MV-4-11 (cell line): ENCODE data around the gene TNFSF4.

ENCODE experiments used
- DNase-seq: peaks from one replicate; lab custom pipeline; 2025; lab: John Stamatoyannopoulos, UW

The TNFSF4 gene

DNA sequence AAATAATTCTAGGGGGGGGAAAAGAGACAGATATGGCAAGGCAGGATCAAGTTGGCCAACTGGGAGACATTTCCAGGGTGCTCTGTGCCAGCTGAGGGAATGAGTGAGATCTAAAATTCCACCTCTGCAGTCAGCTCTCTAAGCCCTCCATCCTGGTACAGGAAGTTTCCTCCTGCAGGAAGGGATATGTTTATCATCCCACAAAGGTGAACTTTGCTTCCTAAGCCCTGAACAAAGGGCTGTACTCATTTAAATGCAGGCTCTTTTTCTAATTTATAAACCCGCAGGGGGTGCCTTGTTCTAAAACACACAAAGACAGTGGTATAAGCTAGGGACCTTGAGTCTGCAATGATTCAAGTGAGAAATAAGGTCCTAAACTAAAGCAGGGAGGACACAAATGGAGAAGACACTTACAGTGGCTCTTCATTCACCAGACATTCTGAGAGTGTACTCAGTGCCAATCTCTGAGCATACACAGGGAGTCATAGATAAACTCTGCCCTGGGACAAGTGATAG lies 3.6 kb upstream of the TNFSF4 start:
- no peak for DNase-seq

DNA sequence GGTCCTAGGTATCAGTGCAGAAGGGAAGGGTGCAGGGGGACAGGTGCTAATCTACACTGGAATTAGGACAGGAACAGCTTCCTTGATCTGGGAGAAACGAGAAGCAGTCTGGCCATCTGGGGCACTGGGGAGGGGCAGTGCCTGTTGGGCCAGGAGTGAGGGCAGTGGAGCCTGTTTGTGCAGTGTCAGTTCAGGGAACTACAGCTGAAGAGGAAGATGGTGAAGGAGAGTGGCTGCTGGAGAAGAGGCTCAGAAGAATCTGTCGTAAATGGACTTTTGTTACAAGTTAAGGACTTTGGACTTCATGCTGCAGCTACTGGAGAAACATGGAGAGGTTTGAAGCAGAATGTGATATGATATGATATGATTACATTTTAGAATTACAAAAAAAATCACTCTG lies 3.2 kb upstream of the TNFSF4 start:
- no peak for DNase-seq

DNA sequence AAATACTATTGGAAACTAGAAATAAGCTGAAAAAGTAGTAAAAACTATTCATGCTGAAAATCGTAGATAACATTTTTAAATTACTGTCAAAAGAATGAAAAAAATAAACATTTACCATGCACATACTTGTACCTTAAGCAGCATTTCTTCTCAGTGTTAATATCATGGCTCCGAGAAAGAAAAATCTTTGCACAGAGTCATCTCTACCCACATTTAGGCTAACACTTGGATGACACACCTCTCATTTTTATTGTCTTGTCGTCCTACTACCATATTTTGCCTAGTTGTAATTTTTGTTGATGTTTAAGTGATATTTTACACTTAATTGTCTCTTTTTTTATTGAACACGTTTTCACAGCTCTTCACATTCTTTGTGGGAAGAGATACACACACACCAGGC lies 1.7 kb upstream of the TNFSF4 start:
- DNase-seq, result no peak

DNA sequence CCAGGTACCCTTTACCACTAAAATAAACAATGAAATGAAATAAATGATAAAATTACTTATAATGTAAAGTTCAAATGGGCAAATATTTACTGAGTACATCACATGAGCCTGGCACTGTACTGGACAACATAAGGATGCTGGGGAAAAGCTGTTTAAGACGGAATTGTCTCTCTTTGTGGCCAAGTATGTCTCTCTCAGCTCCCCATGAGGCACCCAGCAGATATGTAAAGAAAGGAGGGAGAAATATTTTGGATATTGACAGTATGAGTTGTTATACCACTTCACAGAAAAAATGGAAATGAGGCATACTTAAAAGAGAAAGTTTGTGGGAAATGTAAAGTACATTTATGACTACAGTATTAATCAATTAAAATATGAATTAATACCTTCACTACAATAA lies 1.0 kb upstream of the TNFSF4 start:
- DNase-seq, result no peak

DNA sequence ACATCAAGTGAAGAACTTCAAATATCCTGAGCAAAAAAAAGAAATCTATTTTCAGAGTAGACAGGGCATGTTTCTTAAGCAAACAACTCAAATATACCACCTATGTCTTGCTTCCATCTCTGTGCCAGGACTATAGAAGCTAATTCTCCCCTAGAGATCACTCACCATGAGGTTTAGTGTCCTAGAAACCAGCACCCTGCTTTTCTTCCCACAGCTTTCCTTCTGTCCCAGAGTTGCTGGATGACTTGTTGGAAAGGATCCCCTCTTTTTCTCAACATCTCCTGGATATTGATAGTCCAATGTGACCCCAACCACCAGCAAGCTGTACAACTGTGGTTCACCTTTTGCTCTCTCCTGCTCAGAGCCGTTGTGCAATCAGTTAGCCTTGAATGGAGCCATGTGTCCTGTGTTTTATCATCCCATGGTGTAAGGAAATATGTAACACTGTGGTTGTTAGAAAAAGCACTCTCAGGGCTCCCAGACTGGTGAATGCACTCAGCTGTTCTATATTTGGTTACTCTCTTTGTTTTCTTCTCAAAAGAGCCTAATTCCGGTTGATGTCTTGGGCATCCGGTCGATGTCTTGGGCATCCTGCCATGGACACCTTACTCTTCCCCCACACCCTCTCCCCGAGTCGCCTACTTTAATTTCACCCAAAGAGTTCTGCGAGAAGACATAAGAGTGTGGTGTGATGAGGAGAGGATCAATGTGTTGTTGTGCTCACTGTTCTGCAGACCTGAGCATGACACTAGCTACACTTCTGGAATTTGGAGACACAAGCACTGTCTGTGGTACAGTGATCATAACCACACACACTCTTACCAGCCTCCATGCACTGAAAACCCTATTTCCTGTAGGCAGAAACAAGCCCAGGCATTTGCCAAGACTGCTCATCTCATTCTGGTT lies 1.7 kb downstream of the TNFSF4 start:
- peak; percentile 58 for DNase-seq

DNA sequence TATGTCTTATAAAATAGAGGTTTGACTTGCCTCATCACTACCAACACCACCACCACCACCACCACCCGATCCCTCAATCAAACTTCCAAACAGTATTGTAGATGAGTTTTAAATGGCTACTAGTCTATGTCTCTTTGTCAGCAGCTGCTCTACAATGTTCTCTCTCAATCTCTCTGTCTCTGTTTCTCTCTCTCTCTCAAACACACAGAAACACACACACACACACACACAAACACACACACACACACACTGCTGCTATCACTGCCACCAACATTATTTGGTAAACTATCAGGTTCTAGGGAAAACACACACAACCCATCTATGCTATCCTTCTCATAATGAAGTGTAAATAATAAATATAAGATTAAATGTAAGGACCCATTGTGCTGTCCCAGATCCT lies 2.4 kb downstream of the TNFSF4 start:
- DNase-seq, result no peak

DNA sequence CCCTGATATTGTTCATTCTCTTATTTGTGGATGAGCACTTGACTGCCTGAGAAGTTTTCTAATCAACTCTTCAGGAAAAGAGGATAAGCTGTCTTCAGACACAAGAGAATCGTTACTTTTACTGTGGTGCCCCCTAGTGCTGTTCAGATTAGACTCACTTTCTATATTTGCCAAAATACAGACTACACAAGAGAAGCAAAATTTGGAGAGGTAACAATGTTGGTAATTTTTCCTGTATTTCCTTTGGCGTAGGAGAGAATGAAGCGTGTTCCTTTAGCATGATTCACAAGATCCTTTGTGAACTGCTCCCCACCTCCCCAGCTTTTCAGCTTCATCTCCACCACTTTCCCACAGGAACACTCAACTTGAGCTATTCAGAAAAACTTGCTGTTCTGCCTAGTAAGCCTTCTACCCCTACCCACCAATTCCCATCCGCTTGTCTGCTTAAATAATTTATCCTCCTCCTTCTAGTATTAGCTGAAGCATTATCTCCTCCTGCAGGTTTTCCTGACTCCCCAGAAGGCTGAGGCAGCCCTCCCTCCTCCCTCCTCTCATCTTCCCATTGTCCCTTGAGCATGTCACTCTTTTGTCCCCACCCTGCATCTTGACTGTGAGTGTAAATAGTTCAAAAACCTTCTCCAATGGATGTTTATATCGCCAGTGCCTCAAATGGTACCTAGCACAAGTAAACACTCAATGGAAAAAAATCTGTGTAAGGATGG lies 4.5 kb downstream of the TNFSF4 start:
- peak; percentile 28 for DNase-seq

DNA sequence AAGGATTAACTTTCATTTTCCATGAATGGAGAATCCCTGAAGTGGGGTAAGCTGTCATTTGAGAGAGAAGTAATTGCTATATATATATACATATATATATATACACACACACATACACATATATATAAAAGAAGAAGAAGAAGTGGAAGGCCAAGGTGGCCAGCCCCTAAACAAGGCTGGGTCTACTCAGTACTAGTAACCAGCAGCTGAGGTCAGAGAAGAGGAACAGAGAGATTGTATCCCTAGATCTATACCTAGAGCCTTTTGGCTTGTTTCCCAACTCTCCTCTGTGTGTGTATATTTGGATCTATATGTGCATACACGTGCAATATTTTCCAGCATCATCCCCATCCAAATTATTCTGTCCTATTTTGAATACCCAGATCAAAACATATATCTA lies 5.2 kb downstream of the TNFSF4 start:
- DNase-seq, result peak; percentile 41

DNA sequence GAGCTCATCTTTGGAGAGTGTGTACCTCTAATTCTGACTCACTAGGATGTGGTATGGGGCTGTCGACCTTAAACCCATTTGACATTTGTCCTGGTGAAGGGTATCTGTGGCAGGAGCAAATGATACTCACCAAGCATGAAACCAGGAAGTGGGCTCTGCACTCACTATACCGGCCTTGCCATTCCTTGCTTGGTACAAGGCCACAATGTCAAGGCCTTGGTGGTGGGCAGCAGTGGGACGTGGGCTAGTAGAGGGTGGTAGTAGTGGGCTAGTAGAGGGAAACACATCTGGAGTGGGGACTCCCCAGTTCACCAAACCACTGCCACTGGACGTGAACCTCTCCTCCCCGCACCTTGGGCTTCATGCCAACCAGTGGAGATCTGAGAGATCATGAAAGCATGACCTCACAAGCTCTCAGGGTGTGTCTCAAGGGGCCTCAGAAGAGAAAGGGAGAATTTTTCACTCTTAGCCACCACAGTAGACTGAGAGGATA lies 11.5 kb downstream of the TNFSF4 start:
- DNase-seq, result no peak

DNA sequence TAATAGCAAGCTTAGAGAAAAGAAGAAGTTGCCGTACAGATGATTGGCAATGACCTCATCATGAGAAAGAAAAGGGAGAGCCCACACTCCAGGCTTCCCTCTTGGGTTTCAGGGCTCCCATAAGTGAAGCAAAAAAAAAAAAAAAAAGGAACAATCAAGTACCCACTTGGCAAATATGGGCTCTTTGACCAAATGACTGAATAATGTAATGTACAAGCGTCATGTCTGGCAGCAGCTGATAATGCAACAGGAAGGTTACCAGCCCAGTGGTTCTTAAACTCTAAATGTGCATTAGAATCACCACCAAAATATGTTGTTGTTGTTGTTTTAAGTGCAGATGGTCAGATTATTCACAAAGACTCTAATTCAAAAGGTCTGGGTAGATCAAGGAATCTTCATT lies 13.5 kb downstream of the TNFSF4 start:
- peak; percentile 87 for DNase-seq

DNA sequence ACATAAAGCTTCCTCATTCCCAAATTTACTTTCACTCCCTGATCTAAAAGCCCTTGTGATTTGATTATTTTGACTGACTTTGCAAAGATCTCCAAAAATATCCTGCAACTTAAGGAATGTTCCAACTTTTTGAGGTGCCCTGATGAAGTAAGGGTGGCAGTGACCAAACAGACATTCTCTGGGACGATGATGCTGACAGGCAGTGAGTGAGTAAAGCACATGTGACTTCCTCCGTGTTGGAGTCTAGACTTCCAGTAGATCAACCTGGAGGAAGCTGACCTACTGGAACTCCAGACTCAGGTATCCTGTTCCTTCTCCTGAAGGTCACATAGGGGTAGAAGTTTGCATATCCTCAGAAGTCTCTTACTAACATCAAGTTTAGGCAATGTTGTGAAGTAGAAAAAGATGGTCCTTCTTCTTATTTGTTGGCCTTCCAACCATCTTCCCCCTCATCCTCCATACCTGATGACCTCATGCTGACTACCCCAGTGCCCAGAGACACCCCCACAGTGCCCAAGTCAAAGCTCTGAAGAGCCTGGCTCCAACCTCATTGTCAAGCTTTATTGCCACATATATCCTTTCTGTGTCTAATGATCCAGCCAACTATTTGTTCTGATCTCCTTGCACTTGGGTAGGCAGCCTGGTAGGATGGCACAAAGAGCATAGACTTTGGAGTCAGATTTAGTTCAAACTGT lies 16.0 kb downstream of the TNFSF4 start:
- DNase-seq, result no peak

DNA sequence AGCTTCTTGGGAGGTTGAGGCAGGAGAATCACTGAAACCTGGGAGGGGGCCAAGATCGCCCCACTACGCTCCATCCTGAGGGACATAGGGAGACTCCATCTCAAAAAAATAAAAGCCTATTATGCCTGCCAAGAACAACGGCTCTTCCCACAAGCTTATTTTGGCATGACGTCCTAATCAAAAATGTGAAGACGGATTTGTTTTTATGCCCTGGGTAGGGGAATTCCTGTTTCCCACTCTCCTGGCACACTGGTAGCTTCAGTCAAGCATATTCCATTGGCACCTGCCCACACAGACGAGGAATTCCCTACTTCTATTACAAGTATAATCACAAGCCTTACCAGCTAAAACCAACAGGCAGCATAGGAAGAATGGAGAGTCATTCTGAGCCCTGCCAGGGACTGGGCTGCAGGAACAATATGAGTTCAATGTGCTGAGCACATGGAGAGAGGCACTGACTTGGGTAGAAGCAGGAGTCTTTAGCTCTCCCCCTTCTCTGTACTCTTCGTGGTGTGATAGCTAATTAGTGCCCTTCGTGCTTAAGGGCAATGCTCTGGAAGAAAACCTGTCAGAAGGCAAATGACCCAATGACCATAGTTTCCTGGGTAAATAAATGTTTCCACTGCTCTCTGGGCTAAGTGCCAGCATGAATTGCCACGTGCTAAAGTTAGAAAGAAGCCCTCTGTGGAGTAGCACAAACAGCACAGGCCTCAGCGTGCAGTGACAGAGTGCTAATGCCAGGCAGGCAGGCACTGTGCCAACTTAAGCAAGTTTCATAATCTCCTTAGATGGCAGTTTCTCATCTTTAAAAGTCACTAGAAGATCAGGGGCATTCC lies 16.8 kb downstream of the TNFSF4 start:
- peak; percentile 53 for DNase-seq

DNA sequence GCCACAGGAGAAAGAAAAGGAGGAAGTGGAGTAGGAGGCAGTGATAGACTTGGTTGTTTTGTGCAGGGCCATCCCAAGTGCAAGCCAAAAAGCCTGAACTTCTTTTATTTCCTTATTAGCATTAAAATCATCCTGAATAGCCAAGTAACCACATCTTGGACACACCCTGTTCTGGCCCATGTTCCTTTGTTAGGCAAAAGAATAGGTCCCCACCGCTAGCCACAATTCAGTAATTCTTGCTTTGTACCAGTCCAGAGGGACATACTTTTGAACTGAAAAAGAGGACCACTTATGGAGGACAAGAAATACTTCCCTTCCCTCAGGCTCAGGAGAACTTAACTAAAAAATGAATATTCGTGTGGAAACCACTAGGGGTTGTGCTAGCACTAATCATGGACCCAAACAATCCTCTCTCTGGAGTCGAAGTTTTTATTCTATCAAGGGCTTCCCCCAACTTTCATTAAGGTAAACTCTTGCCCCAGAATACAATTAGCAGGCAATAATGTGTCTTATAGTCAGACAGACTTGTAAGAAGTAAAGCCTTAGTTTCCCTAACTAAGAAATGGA lies 19.4 kb downstream of the TNFSF4 start:
- no peak for DNase-seq

DNA sequence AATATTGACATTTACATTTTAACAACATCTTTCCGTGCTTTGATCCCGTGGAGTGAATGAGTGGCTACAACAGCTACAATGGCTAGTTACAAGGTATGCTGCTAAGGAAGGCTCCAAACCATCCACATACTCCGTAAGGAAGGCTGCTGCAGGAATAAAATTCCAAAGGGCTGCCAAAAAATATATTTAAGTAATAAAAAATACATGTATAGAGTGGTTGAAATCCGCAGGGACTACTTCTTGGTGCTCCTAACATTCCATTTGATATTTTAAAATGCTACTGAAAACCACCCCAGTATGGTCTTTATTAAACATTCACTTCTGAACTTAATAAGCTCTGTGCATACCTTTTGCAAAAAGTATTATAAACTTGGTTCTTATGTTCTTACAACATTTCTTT lies 25.3 kb downstream of the TNFSF4 start:
- no peak for DNase-seq

DNA sequence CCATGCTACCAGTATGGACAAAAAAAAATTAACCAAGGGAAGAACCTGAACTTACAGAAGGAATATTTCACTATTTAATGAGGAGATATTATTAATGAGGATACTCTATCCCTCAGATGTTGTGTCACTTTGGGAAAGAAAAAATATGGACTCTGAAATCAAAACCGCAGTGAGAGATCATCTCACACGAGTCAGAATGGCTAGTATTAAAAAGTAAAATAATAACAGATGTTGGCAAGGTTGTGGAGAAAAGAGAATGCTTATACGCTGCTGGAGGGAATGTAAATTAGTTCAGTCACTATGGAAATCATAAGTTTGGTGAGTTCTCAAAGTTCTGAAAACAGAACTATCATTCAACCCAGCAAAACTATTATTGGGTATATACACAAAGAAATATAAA lies 30.9 kb downstream of the TNFSF4 start:
- no peak for DNase-seq

DNA sequence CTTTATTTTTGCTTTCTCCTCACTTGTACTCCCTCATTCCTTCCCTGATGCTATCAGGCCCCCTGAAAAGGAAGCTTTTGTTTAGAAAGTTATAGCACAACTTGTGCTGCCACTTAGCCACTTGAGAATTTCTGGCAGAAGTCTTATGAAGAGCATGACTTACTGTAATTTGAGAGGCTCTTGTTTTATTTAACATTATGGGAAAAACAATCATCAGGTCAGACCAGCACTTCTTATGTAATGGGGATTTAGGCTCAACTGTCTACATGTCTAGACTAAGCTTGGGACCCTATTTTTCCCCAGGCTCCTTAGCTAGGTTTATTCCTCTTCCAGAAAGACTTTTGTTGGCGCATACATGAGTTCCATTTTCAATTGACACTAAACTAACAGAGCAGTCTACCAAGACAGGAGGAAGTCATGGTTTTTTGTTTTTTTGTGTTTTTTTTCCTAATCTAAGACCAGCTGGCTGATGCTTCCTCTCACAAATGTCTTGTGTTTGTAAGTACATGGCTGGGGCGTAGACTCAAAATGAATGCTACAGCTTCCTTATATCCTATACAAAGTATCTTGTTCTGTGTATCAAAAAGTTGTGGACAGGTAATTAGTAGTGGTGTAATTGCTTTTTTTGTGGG lies 31.5 kb downstream of the TNFSF4 start:
- DNase-seq, result peak; percentile 68

DNA sequence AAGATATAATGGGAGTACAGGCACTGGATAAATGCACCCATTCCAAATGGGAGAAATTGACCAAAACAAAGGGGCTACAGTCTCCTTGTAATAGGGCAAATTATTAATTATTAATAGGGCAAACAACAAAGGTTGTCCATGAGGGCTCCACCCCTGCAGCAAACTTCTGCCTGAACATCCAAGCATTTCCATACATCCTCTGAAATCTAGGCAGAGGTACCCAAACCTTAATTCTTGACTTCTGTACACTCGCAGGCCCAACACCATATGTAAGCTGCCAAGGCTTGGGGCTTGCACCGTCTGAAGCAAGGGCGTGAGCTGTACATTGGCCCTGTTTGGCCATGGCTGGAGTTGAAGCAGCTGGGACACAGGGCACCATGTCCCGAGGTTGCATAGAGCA lies 33.7 kb downstream of the TNFSF4 start:
- DNase-seq, result no peak

DNA sequence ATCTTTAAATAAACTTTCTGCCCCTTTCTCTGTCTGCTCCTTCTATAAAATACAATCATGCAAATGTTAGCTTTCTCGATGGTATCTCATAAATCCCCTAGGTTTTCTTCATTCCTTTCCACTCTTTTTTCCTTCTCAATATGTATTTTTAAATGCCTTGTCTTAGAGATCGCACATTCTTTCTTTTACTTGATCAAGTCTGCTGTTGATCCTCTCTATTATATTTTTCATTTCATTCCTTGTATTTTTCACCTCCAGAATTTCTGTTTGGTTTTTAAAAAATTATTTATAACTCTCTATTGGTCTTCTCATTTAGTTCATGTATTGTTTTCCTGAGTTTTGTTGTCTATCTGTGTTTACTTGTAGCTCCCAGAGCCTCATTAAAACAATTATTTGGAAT lies 36.0 kb downstream of the TNFSF4 start:
- no peak for DNase-seq

DNA sequence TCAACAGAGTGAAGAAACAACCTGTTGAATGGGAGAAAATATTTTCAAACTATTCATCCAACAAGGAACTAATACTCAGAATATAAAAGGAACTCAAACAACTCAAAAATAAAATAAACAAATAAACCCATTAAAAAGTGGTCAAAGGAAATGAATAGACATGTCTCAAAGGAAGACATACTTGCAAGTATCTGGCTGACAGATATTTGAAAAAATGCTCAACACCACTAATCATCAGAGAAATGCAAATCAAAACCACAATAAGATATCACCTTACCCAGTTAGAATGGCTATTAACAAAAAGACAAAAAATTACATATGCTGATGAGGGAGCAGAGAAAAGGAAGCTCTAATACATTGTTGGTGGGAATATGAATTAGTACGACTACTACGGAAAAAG lies 38.2 kb downstream of the TNFSF4 start:
- DNase-seq, result no peak

DNA sequence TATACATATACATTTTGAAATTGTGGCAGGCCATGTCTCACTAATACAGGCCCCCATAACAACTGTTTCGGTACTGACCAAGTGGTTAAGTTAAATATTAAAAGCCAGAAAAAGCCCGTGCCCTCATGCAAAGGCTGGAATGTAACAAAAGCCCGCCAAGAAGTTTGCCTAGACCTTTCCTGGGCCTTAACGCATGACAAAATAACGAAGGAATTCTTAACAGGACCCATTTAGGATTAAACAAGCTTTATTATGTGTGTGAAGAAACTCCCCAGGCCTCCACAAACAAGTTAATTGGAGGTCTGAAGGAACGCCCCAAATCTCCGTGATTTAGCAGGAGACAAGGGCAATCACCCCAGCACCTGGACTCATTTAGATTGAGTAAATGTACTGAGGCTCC lies 42.4 kb downstream of the TNFSF4 start:
- no peak for DNase-seq

DNA sequence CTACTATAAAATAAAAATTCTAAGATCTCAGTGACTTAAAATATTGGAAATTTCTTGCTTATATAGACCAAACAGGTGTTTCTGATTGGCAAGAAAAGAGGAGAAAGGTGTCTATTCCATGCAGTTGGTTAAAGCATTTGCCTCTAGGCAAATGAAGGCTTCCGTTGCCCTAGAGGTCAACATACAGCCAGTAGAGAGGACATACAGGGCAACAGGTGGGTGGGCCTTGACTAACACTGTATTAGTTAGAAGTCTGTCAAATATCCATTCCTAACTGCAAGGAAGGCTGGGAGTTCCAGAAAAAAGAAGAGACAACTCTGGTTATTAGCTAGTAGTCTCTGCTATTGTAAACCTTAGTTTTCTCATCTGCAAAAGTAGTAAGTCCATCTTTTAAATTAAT lies 43.0 kb downstream of the TNFSF4 start:
- no peak for DNase-seq
